Liver (tissue), 9 donors: ENCODE results near the gene CIITA. TPM values are rescaled to one million over a fixed set of nuclear protein-coding genes. Genes with fewer than 3 reads are reported as not detected.

ENCODE experiments used
- DNase-seq: peaks from one replicate; pipeline ENCODE4 v3.0.0-alpha.2; 2017; ENCODE audit warnings: low spot score
- H3K27ac ChIP-seq, 2 donors: one replicate each; pipeline ENCODE4 v1.7.0; 2013; ENCODE audit warnings: inconsistent platforms in 2 of 2, low read length in 2 of 2, control low read depth in 1 of 2, low read depth in 1 of 2, mild to moderate bottlenecking in 1 of 2
- H3K27me3 ChIP-seq, 4 donors: one replicate each; pipeline versions ENCODE4 v1.6.1 to v1.7.0; 2013; ENCODE audit warnings: low read length in 3 of 4, inconsistent platforms in 1 of 4, mild to moderate bottlenecking in 1 of 4, moderate library complexity in 1 of 4; ENCODE audit not compliant: control insufficient read depth in 4 of 4, insufficient read depth in 4 of 4
- H3K36me3 ChIP-seq, 4 donors: one replicate each; pipeline versions ENCODE4 v1.6.1 to v1.7.0; 2013; ENCODE audit warnings: low read length in 3 of 4, mild to moderate bottlenecking in 3 of 4, low read depth in 1 of 4, moderate library complexity in 1 of 4; ENCODE audit not compliant: control insufficient read depth in 4 of 4, insufficient read depth in 3 of 4
- H3K4me1 ChIP-seq, 4 donors: one replicate each; pipeline versions ENCODE4 v1.6.1 to v1.7.0; 2013; ENCODE audit warnings: low read length in 3 of 4, mild to moderate bottlenecking in 3 of 4, moderate library complexity in 1 of 4; ENCODE audit not compliant: control insufficient read depth in 4 of 4, insufficient read depth in 4 of 4
- H3K4me3 ChIP-seq, 3 donors: one replicate each; pipeline versions ENCODE4 v1.6.1 to v1.7.0; 2013; ENCODE audit warnings: low read length in 3 of 3, control low read depth in 1 of 3, low read depth in 1 of 3, mild to moderate bottlenecking in 1 of 3
- H3K9ac ChIP-seq, 2 donors: one replicate each; pipeline ENCODE4 v1.7.0; 2013; ENCODE audit warnings: low read length in 2 of 2, mild to moderate bottlenecking in 2 of 2, moderate library complexity in 2 of 2, control low read depth in 1 of 2, low read depth in 1 of 2
- H3K9me3 ChIP-seq, 4 donors: one replicate each; pipeline versions ENCODE4 v1.6.1 to v1.7.0; 2013; ENCODE audit warnings: low read length in 3 of 4; ENCODE audit not compliant: control insufficient read depth in 4 of 4
- ATF3 ChIP-seq: IDR thresholded peaks from 2 replicates; pipeline ENCODE4 v1.6.1; 2016; ENCODE audit warnings: antibody characterized with exemption
- CTCF ChIP-seq: fragments of 150-350 bp; IDR thresholded peaks from 2 replicates; pipeline ENCODE4 v1.5.1; 2017; ENCODE audit warnings: improper control_type of control experiment, low read depth, low read length; ENCODE audit not compliant: missing input control
- EGR1 ChIP-seq, 2 donors: IDR thresholded peaks; 2 replicates each; pipeline ENCODE4 v1.6.1; 2016 to 2018; ENCODE audit warnings: antibody characterized with exemption in 2 of 2, low read depth in 2 of 2
- FOXA1 ChIP-seq: IDR thresholded peaks from 2 replicates; pipeline ENCODE4 v1.6.1; 2016; ENCODE audit warnings: antibody characterized with exemption
- FOXA2 ChIP-seq: IDR thresholded peaks from 2 replicates; pipeline ENCODE4 v1.6.1; 2016; ENCODE audit warnings: antibody characterized with exemption
- GABPA ChIP-seq, 2 donors: IDR thresholded peaks in 1 of 2; conservative IDR thresholded peaks in 1 of 2; 2 replicates each; pipeline ENCODE4 v1.6.1; 2016; ENCODE audit warnings: antibody characterized with exemption in 2 of 2, mild to moderate bottlenecking in 1 of 2, moderate library complexity in 1 of 2
- HNF4G ChIP-seq: IDR thresholded peaks from 2 replicates; pipeline ENCODE4 v1.6.1; 2016; ENCODE audit warnings: antibody characterized with exemption
- MAX ChIP-seq: IDR thresholded peaks from 2 replicates; pipeline ENCODE4 v1.6.1; 2016; ENCODE audit warnings: antibody characterized with exemption
- NR2F2 ChIP-seq: IDR thresholded peaks from 2 replicates; pipeline ENCODE4 v1.6.1; 2016; ENCODE audit warnings: antibody characterized with exemption
- RXRA ChIP-seq, 2 donors: IDR thresholded peaks; 2 replicates each; pipeline ENCODE4 v1.6.1; 2017 to 2018; ENCODE audit warnings: antibody characterized with exemption in 2 of 2, mild to moderate bottlenecking in 1 of 2
- SP1 ChIP-seq: IDR thresholded peaks from 2 replicates; pipeline ENCODE4 v1.6.1; 2018; ENCODE audit warnings: antibody characterized with exemption, mild to moderate bottlenecking
- YY1 ChIP-seq: IDR thresholded peaks from 2 replicates; pipeline ENCODE4 v1.6.1; 2016; ENCODE audit warnings: antibody characterized with exemption, mild to moderate bottlenecking
- WGBS: extraction: QIAGEN DNeasy Blood & Tissue Kit; methylation state at CpG from one replicate; pipeline ENCODE4 v1.1.7; 2013; 5-methylcytosine and 5-hydroxymethylcytosine counted together
- polyA plus RNA-seq, 2 donors: library from polyadenylated mRNA; stranded (reverse) in 1 of 2; unstranded in 1 of 2; fragments of 200-250 nt in 1 of 2; fragments of >200 nt in 1 of 2; fragmentation: Nextera tagmentation in 1 of 2; extraction: Ambion mirVana in 1 of 2; gene quantifications; one replicate each; pipeline versions ENCODE4 v1.2.1 to v1.2.3, GENCODE V29; 2013 to 2015
- total RNA-seq, 2 donors: library from RNA; depleted of rRNA; stranded (reverse); fragments of >200 nt; gene quantifications; one replicate each; pipeline ENCODE4 v1.2.3, GENCODE V29; 2014
- TF ChIP-seq, protein P1 (sequence below): IDR thresholded peaks from 2 replicates; pipeline ENCODE4 v1.6.1; 2016; ENCODE audit warnings: antibody characterized with exemption
- TF ChIP-seq, protein P2 (sequence below): IDR thresholded peaks from 2 replicates; pipeline ENCODE4 v1.6.1; 2016; ENCODE audit warnings: antibody characterized with exemption, mild to moderate bottlenecking
- donor health status: healthy.
- donor health status: healthy.
- donor health status: healthy.
- donor health status: healthy.
- donor health status: healthy.

The CIITA gene
- total and polyA plus RNA-seq, 4 donors, result 1.6 to 4.2 (median 2.2) TPM

- Histone ChIP-seq H3K4me1 (peaks cover 17 to 79% (median 72%) of the 10 kb centered on the region in 4 donors), H3K4me3 (no peak overlapping the region), H3K9ac (peak overlapping the region; percentile 18 to 50), H3K27ac (peak overlapping the region; percentile 30 to 79), H3K9me3 (no peaks in the 10 kb centered on the region), H3K36me3 (peaks cover 0 to 2% (median 0%) of the 10 kb centered on the region in 4 donors), H3K27me3 (no peaks in the 10 kb centered on the region)
- TF ChIP-seq HNF4G, result no peak
- TF ChIP-seq CTCF, result no peak
- TF ChIP-seq, protein P1, sequence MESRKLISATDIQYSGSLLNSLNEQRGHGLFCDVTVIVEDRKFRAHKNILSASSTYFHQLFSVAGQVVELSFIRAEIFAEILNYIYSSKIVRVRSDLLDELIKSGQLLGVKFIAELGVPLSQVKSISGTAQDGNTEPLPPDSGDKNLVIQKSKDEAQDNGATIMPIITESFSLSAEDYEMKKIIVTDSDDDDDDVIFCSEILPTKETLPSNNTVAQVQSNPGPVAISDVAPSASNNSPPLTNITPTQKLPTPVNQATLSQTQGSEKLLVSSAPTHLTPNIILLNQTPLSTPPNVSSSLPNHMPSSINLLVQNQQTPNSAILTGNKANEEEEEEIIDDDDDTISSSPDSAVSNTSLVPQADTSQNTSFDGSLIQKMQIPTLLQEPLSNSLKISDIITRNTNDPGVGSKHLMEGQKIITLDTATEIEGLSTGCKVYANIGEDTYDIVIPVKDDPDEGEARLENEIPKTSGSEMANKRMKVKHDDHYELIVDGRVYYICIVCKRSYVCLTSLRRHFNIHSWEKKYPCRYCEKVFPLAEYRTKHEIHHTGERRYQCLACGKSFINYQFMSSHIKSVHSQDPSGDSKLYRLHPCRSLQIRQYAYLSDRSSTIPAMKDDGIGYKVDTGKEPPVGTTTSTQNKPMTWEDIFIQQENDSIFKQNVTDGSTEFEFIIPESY, result no peak
- TF ChIP-seq YY1, result no peak
- no peak for TF ChIP-seq NR2F2
- no peak for TF ChIP-seq RXRA (IDR thresholded peaks at IDR 0.05)
- no peak for TF ChIP-seq ATF3
- TF ChIP-seq, protein P2, sequence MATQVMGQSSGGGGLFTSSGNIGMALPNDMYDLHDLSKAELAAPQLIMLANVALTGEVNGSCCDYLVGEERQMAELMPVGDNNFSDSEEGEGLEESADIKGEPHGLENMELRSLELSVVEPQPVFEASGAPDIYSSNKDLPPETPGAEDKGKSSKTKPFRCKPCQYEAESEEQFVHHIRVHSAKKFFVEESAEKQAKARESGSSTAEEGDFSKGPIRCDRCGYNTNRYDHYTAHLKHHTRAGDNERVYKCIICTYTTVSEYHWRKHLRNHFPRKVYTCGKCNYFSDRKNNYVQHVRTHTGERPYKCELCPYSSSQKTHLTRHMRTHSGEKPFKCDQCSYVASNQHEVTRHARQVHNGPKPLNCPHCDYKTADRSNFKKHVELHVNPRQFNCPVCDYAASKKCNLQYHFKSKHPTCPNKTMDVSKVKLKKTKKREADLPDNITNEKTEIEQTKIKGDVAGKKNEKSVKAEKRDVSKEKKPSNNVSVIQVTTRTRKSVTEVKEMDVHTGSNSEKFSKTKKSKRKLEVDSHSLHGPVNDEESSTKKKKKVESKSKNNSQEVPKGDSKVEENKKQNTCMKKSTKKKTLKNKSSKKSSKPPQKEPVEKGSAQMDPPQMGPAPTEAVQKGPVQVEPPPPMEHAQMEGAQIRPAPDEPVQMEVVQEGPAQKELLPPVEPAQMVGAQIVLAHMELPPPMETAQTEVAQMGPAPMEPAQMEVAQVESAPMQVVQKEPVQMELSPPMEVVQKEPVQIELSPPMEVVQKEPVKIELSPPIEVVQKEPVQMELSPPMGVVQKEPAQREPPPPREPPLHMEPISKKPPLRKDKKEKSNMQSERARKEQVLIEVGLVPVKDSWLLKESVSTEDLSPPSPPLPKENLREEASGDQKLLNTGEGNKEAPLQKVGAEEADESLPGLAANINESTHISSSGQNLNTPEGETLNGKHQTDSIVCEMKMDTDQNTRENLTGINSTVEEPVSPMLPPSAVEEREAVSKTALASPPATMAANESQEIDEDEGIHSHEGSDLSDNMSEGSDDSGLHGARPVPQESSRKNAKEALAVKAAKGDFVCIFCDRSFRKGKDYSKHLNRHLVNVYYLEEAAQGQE, result no peak
- no peak for TF ChIP-seq SP1
- TF ChIP-seq FOXA2, result no peak
- TF ChIP-seq MAX, result no peak
- TF ChIP-seq FOXA1, result no peak
- no peak for TF ChIP-seq GABPA (IDR thresholded peaks at IDR 0.05 in 1 of 2, conservative IDR thresholded peaks at IDR 0.05 in 1 of 2)
- TF ChIP-seq EGR1 (IDR thresholded peaks at IDR 0.05; ENCODE audit: low read depth in 2 of 2), result no peak
- 45% methylated on average over 8 of the region's 8 CpGs for WGBS
- DNase-seq, result no peak
Observed at GRCh38 chr16:10936272-10936984, 59.4 kb downstream of the CIITA start.
